Measurements from ENCODE around the gene CUX1. TPM values are rescaled to one million over a fixed set of nuclear protein-coding genes. Genes with fewer than 3 reads are reported as not detected.
"Not testable (repeated sequence)": the region's sequence is repeated elsewhere in the genome, so short reads cannot be mapped to it uniquely, and the experiment has no call there.

Gene CUX1
- total RNA-seq, 3 donors from 2014 or later: 85.2 to 167 (median 120) TPM

GRCh38 chr7:102326157-102326889, 508.9 kb downstream of the CUX1 start:
- TF ChIP-seq CTCF (IDR thresholded peaks at IDR 0.05): no peak
- ATAC-seq (no peak), DNase-seq (no peak)
- no peak overlapping the region for H3K4me3 ChIP-seq
- intact Hi-C loops (cut with DNase I, micrococcal nuclease): no loop called here
- no peaks in the 10 kb centered on the region for H3K4me1 ChIP-seq (ENCODE audit: low read depth)
- no peaks in the 10 kb centered on the region for H3K36me3 ChIP-seq (ENCODE audit: low read depth)
- no peaks in the 10 kb centered on the region for H3K9me3 ChIP-seq

- H3K4me3 ChIP-seq; ATAC-seq; H3K9me3 ChIP-seq; DNase-seq; H3K4me1 ChIP-seq (ENCODE audit: low read depth); intact Hi-C loops (cut with DNase I, micrococcal nuclease); H3K36me3 ChIP-seq (ENCODE audit: low read depth): not testable (repeated sequence)
Observed at GRCh38 chr7:102327183-102327582, 509.8 kb downstream of the CUX1 start.

GRCh38 chr7:102328863-102329262, 511.4 kb downstream of the CUX1 start:
- intact Hi-C loops (cut with DNase I, micrococcal nuclease); H3K9me3 ChIP-seq; H3K4me1 ChIP-seq (ENCODE audit: low read depth); ATAC-seq; H3K4me3 ChIP-seq; DNase-seq; H3K36me3 ChIP-seq (ENCODE audit: low read depth): not testable (repeated sequence)

GRCh38 chr7:102329366-102329765, 511.9 kb downstream of the CUX1 start:
- intact Hi-C loops (cut with DNase I, micrococcal nuclease); ATAC-seq; H3K9me3 ChIP-seq; H3K36me3 ChIP-seq (ENCODE audit: low read depth); H3K4me1 ChIP-seq (ENCODE audit: low read depth); H3K4me3 ChIP-seq; DNase-seq: not testable (repeated sequence)

GRCh38 chr7:102330666-102331460, 513.4 kb downstream of the CUX1 start:
- ATAC-seq; intact Hi-C loops (cut with DNase I, micrococcal nuclease); H3K36me3 ChIP-seq (ENCODE audit: low read depth); DNase-seq; H3K4me1 ChIP-seq (ENCODE audit: low read depth); H3K4me3 ChIP-seq; H3K9me3 ChIP-seq: not testable (repeated sequence)

Small RNA genes within 50 kb of the gene (microRNA-seq; reads per million reads assigned to microRNA genes)
- not detected for gene MIR4285

Other genes starting within 250 kb of the CUX1 start
- gene MYL10, start 188.3 kb upstream of the CUX1 start, total RNA-seq: not detected

All from mucosa of descending colon (tissue), 3 donors.